Umbilical cord (tissue), 2 donors: ENCODE data around the gene AP3S2. TPM values are rescaled to one million over a fixed set of nuclear protein-coding genes. Genes with fewer than 3 reads are reported as not detected.
"Not testable (repeated sequence)": the region's sequence is repeated elsewhere in the genome, so short reads cannot be mapped to it uniquely, and the experiment has no call there.

Source experiments
- DNase-seq: peaks from one replicate; pipeline ENCODE4 v3.0.0-alpha.2; 2015; ENCODE audit warnings: low spot score
- total RNA-seq: library from RNA; depleted of rRNA; stranded (reverse); fragments of >200 nt; gene quantifications from one replicate; pipeline ENCODE4 v1.2.3, GENCODE V29; 2014; ENCODE audit warnings: low replicate concordance; ENCODE audit not compliant: insufficient read depth

AP3S2 gene
- total RNA-seq, 1 donor from 2014 or later, result 65.2 TPM

- no peak for DNase-seq
Measured at GRCh38 chr15:89799918-89800498, 93.8 kb downstream of the AP3S2 start.

- no peak for DNase-seq
Measured at GRCh38 chr15:89799011-89799911, 94.5 kb downstream of the AP3S2 start.

GRCh38 chr15:89797678-89798201 is 96.1 kb downstream of the AP3S2 start:
- no peak for DNase-seq

- no peak for DNase-seq
Measured at GRCh38 chr15:89795996-89796395, 97.8 kb downstream of the AP3S2 start.

GRCh38 chr15:89794627-89795241 is 99.1 kb downstream of the AP3S2 start:
- no peak for DNase-seq

- no peak for DNase-seq
Measured at GRCh38 chr15:89792106-89792805, 101.5 kb downstream of the AP3S2 start.

GRCh38 chr15:89790661-89791060 is 103.1 kb downstream of the AP3S2 start:
- no peak for DNase-seq

GRCh38 chr15:89790206-89790605 is 103.6 kb downstream of the AP3S2 start:
- no peak for DNase-seq

GRCh38 chr15:89788585-89788984 is 105.2 kb downstream of the AP3S2 start:
- not testable (repeated sequence) for DNase-seq

- no peak for DNase-seq
Measured at GRCh38 chr15:89787944-89788343, 105.8 kb downstream of the AP3S2 start.

GRCh38 chr15:89785774-89786140 is 108.0 kb downstream of the AP3S2 start:
- peak; percentile 49 for DNase-seq

GRCh38 chr15:89785064-89785773 is 108.6 kb downstream of the AP3S2 start:
- no peak for DNase-seq

GRCh38 chr15:89784686-89784960 is 109.2 kb downstream of the AP3S2 start:
- no peak for DNase-seq

- DNase-seq, result no peak
Measured at GRCh38 chr15:89783861-89784685, 109.7 kb downstream of the AP3S2 start.

GRCh38 chr15:89783111-89783860 is 110.5 kb downstream of the AP3S2 start:
- DNase-seq, result peak; percentile 96

- DNase-seq, result not testable (repeated sequence)
Measured at GRCh38 chr15:89782619-89782950, 111.2 kb downstream of the AP3S2 start.

GRCh38 chr15:89781891-89782618 is 111.7 kb downstream of the AP3S2 start:
- DNase-seq, result peak; percentile 62

GRCh38 chr15:89781055-89781454 is 112.7 kb downstream of the AP3S2 start:
- DNase-seq, result no peak

GRCh38 chr15:89780601-89781000 is 113.2 kb downstream of the AP3S2 start:
- no peak for DNase-seq
